Subcutaneous adipose tissue (tissue), 4 donors: ENCODE measurements around the gene ITGB6. TPM values are rescaled to one million over a fixed set of nuclear protein-coding genes. Genes with fewer than 3 reads are reported as not detected.

Source experiments
- total RNA-seq, 4 donors: library from RNA; depleted of rRNA; stranded (reverse); fragments of >200 nt; gene quantifications; one replicate each; pipeline ENCODE4 v1.1.0, GENCODE V29; 2016
- TF ChIP-seq, protein P1 (sequence below): fragments of 450-650 bp; IDR thresholded peaks from one replicate; pipeline ENCODE4 v1.5.1; 2016; ENCODE audit warnings: low read depth, mild to moderate bottlenecking, control low read depth, antibody characterized with exemption, moderate library complexity

The ITGB6 gene
- total RNA-seq, result not detected

DNA sequence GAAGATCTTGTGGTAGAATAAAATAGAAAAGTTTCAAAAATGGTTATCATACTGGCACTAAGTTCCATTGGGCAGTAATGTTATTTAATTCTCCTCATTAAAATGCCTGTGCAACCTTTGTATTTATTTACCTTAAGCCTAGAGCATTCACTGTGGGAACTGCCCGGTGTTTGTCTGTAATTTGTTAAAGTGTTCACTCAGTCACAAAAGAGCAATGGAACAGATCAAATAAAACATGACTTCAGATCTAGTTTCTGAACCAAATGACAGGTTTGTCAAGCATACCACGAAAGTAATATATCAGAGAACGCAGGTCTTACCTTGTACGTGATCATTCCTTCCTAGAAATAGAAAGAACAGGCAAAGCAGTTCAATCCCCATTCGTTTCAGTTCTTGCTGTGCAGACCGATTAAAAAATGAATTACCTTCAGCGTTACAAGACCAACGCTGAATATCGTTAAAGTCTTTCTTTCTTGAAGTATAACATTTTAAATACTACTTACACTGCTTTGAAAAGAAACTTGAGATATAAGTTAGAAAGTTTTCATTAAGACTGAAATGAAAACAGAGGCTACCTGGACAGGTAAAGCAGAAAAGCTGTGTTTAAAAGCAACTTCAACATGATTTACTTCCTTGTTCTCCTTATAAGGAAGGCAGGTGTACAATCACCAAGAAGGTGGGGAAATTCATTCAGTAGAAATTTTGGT, at the start of gene ITGB6:
Gene ITGB6, minus strand, starts transcription at position 590 of the 707 bp plus-strand sequence. Its CDS starts 209 bp downstream, at position 381.
- TF ChIP-seq, protein P1, sequence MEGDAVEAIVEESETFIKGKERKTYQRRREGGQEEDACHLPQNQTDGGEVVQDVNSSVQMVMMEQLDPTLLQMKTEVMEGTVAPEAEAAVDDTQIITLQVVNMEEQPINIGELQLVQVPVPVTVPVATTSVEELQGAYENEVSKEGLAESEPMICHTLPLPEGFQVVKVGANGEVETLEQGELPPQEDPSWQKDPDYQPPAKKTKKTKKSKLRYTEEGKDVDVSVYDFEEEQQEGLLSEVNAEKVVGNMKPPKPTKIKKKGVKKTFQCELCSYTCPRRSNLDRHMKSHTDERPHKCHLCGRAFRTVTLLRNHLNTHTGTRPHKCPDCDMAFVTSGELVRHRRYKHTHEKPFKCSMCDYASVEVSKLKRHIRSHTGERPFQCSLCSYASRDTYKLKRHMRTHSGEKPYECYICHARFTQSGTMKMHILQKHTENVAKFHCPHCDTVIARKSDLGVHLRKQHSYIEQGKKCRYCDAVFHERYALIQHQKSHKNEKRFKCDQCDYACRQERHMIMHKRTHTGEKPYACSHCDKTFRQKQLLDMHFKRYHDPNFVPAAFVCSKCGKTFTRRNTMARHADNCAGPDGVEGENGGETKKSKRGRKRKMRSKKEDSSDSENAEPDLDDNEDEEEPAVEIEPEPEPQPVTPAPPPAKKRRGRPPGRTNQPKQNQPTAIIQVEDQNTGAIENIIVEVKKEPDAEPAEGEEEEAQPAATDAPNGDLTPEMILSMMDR, result no peak

- TF ChIP-seq, protein P1, result no peak
These were observed 47.4 kb upstream of the ITGB6 start for GRCh38 chr2:160247296-160248035.

- TF ChIP-seq, protein P1, result no peak
These were observed 46.3 kb upstream of the ITGB6 start for GRCh38 chr2:160246356-160246755.

DNA sequence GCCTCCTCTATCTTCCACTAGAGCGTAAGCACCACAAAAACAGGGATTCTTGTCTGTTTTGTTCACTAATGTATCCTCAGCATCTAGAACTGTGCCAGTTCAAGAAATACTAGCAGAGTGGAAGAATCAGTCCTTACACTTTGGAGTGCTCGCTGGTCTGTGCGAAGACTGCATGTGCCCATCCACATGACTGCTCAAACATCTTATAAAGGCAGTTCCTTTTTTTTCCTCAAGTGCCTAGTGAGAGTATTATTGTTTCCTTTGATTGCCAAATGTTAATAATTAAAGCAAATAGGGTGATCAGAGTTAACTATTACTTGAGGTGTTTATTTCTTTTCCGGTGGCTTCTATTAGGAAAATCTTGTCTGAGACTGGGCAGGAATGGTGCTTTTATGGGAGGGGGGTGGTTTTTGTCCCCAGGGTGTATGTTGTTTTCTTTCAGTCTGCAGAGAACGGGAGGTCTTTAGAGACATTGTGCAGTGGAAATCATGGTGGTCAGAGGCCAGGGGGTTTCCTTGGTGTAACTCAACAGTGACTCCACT, 45.6 kb upstream of the ITGB6 start:
- TF ChIP-seq, protein P1, result no peak

DNA sequence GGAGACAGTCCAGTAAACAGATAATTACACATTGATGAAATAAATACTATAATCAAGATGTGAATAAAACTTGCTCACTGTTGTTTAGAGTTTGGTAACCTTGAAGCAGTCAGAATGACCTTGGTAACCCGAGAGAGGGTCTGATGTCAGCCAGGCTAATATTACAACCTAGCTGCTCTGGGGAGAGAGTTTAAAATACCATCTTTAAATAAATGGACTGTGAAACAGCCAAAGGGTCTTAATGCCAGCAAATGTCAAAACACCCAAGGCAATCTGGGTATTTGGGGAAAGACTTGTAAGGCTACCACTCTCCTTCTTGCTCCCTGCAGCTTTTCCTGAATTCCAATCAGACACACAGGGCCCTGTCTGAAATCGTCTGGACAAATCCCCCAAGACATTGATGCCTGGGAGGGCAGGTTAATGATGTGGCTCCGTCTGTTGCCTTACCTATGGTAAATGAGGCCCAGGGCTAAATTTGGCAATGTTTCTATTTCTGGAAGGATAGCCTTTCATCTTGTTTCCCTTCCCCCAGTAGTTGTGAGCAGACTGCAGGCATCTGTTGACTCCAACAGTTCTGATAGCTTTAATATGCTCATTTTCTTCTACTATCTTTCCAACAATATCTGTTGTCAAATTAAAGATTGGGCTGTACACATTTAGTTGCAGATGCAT, 43.0 kb upstream of the ITGB6 start:
- TF ChIP-seq, protein P1, result no peak

DNA sequence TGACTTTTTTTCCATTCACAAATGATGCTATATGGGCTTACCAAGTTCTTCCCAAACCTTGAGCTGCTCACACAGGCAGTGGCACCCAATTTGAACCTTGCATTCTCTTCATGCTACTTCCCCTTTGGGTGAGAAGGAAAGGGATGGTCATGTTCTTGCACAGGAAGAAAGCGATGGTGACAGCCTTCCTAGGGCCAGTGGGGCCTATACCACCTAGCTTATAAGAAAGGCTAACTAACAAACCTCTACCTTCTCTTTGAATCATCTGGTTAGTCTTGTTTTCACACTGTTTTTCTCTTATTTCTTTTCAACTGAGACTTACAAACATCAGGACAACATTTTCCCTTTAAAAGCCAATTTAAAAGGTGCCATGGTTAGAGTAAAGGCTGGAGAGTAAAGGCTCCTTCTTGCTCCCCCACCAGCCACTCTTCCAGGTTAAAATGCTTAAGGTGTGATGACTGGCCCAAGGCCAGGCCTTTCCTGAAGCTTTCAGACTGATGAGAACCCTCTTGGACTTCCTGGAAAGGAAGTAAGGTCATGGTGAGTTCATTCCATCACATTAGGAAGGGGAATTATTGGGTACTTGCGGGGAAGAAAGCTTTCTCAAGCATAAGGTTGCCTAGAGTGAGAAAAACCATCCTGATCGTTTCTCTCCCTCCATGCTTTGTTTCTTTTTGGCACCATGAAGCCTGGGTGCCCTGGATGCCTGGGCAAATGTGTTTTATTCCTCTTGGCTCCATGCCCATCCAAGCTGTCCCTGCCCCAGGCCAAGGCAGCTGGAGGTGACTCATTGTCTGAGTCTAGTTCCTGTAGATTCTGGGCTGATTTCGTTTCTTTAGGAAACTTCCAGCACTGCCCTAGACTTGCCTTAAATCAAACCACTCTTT, 41.4 kb upstream of the ITGB6 start:
- TF ChIP-seq, protein P1, result no peak
